WI38 (cell line): Measurements from ENCODE around the gene HTRA3.

ENCODE experiments used
- H3K4me3 ChIP-seq: 2 replicates; pipeline ENCODE4 v1.5.1; 2011; ENCODE audit warnings: low read depth, mild to moderate bottlenecking, control low read depth, low read length
- CTCF ChIP-seq: IDR thresholded peaks from 2 replicates; pipeline ENCODE4 v1.5.1; 2012; ENCODE audit warnings: low read depth, mild to moderate bottlenecking, control low read depth, low read length

The HTRA3 gene

GRCh38 chr4:8270912-8271815 is 1.6 kb downstream of the HTRA3 start:
- no peak for TF ChIP-seq CTCF
- H3K4me3 ChIP-seq: no peak overlapping the region

GRCh38 chr4:8271821-8272220 is 2.3 kb downstream of the HTRA3 start:
- no peak for TF ChIP-seq CTCF
- H3K4me3 ChIP-seq: no peak overlapping the region

GRCh38 chr4:8272472-8273428 is 3.2 kb downstream of the HTRA3 start:
- no peak for TF ChIP-seq CTCF
- no peak overlapping the region for H3K4me3 ChIP-seq

- no peak for TF ChIP-seq CTCF
- H3K4me3 ChIP-seq: no peak overlapping the region
These were observed 3.9 kb downstream of the HTRA3 start for GRCh38 chr4:8273450-8273849.

GRCh38 chr4:8274066-8274652 is 4.6 kb downstream of the HTRA3 start:
- TF ChIP-seq CTCF: no peak
- no peak overlapping the region for H3K4me3 ChIP-seq

- no peak overlapping the region for H3K4me3 ChIP-seq
- peak; percentile 60 for TF ChIP-seq CTCF
These were observed 5.4 kb downstream of the HTRA3 start for GRCh38 chr4:8274765-8275547.
